Ovary (tissue), 3 donors: ENCODE results near the gene KLHL42.

Source experiments
- CTCF ChIP-seq, 3 donors: fragments of 450-650 bp in 2 of 3; fragments of 200-600 bp in 1 of 3; IDR thresholded peaks; one replicate each; pipeline versions ENCODE4 v1.5.1 to v1.8.0; 2016 to 2022; ENCODE audit warnings: antibody characterized with exemption in 3 of 3, mild to moderate bottlenecking in 1 of 3
- POLR2A ChIP-seq: fragments of 450-650 bp; IDR thresholded peaks from one replicate; pipeline ENCODE4 v1.6.1; 2017; ENCODE audit warnings: antibody characterized with exemption, mild to moderate bottlenecking, moderate library complexity
- donor health status: DM: no; HTN: no; CAD: no.

- no peak for TF ChIP-seq CTCF (IDR thresholded peaks at IDR 0.05)
- TF ChIP-seq POLR2A: no peak
These were observed 2.4 kb downstream of the KLHL42 start for GRCh38 chr12:27782481-27782880.
